ENCODE measurements around the gene ARHGEF11. TPM values are rescaled to one million over a fixed set of nuclear protein-coding genes. Genes with fewer than 3 reads are reported as not detected.

ARHGEF11 gene
- total and polyA plus RNA-seq, 4 donors = 14.2 to 44.1 (median 31.9) TPM

DNA sequence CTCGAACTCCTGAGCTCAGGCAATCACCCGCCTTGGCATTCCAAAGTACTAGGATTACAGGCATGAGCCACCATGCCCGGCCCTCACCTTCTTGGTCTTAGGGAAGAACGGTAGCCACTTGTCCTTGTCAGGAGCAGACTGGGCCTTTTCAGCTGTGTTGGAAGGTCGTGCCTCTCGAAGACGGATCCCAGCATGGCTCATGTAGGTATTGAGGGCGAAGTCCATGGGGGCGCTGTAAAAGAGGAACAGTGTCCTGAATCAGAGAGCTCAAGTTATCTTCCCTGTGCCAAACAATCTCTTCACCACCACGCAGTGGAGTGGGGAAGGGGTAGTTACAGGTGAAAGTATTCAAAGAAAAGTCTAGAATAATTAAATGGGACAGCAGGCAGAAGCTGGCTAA is 89.2 kb downstream of the ARHGEF11 start:
- Histone ChIP-seq H3K27me3 (ENCODE audit: control insufficient read depth in 3 of 3, insufficient read depth in 3 of 3, low read length in 2 of 3) (no peaks in the 10 kb centered on the region), H3K9me3 (ENCODE audit: control insufficient read depth in 4 of 4, insufficient read depth in 3 of 4, low read length in 3 of 4) (no peaks in the 10 kb centered on the region), H3K4me3 (no peak overlapping the region), H3K4me1 (ENCODE audit: control insufficient read depth in 5 of 5, insufficient read depth in 5 of 5, low read length in 5 of 5) (peaks cover 0 to 2% (median 0%) of the 10 kb centered on the region in 5 donors), H3K27ac (ENCODE audit: low read depth in 1 of 2, low read length in 1 of 2) (no peak overlapping the region), H3K9ac (ENCODE audit: insufficient read depth in 1 of 2, low read length in 2 of 2) (no peak overlapping the region), H3K36me3 (ENCODE audit: control insufficient read depth in 4 of 4, insufficient read depth in 4 of 4, low read length in 4 of 4) (peaks cover 19 to 60% (median 41%) of the 10 kb centered on the region in 4 donors)
- WGBS, 2 donors = 96% methylated on average over 10 of the region's 10 CpGs
- no peak for ATAC-seq (ENCODE audit: insufficient read depth, low FRiP score)
- no peak for TF ChIP-seq CTCF (IDR thresholded peaks at IDR 0.05; ENCODE audit: control extremely low read depth, extremely low read depth)
- no peak for DNase-seq

DNA sequence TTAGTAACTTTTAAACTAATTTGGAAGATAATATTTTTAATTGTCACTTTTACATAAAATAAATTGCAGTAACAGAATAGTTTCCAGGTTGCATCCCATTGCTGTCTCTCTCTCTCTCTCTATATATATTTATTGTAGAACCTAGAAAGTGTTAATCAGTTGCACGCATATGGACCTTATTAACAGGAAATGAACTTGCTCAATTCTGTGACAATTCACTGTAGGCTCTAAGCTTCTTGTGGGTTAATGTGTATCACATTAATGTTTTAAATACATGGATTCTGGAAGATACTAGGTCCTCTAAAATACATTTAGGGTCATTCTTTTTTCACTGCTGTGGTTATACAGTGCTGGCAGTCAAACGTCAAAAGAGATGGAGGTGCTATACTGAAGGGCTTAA is 92.0 kb downstream of the ARHGEF11 start:
- Histone ChIP-seq H3K27me3 (ENCODE audit: control insufficient read depth in 3 of 3, insufficient read depth in 3 of 3, low read length in 2 of 3) (no peaks in the 10 kb centered on the region), H3K27ac (ENCODE audit: low read depth in 1 of 2, low read length in 1 of 2) (no peak overlapping the region), H3K4me3 (no peak overlapping the region), H3K9ac (ENCODE audit: insufficient read depth in 1 of 2, low read length in 2 of 2) (no peak overlapping the region), H3K9me3 (ENCODE audit: control insufficient read depth in 4 of 4, insufficient read depth in 3 of 4, low read length in 3 of 4) (no peaks in the 10 kb centered on the region), H3K4me1 (ENCODE audit: control insufficient read depth in 5 of 5, insufficient read depth in 5 of 5, low read length in 5 of 5) (peaks cover 0 to 2% (median 0%) of the 10 kb centered on the region in 5 donors), H3K36me3 (ENCODE audit: control insufficient read depth in 4 of 4, insufficient read depth in 4 of 4, low read length in 4 of 4) (peaks cover 33 to 55% (median 52%) of the 10 kb centered on the region in 4 donors)
- 49 to 74% methylated on average over 2 of the region's 2 CpGs for WGBS, 2 donors
- TF ChIP-seq CTCF (IDR thresholded peaks at IDR 0.05; ENCODE audit: control extremely low read depth, extremely low read depth) = no peak
- no peak for ATAC-seq (ENCODE audit: insufficient read depth, low FRiP score)
- DNase-seq = no peak

DNA sequence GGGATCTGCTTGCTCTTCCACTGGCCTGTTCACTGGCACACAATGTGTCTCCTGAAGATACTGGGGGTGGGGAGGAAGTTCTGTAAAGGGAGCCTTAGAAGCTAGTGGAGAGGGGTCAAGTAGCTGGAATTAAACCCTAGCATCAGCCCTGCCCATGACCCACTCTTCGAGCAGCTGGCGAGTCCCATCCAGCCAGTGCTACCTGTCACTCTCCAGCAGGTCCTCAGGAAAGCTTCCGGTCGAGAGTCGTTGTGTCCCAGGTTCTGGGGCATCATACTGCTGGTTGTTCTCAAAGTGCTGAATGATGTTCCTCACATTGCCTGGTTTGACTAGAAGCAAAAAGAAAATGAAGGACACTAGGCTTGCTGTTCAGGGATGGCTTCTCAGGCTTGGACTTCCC is 94.2 kb downstream of the ARHGEF11 start:
- no peaks in the 10 kb centered on the region for H3K27me3 ChIP-seq (ENCODE audit: control insufficient read depth in 3 of 3, insufficient read depth in 3 of 3, low read length in 2 of 3)
- no peak for DNase-seq
- no peaks in the 10 kb centered on the region for H3K9me3 ChIP-seq (ENCODE audit: control insufficient read depth in 4 of 4, insufficient read depth in 3 of 4, low read length in 3 of 4)
- no peak overlapping the region for H3K9ac ChIP-seq (ENCODE audit: insufficient read depth in 1 of 2, low read length in 2 of 2)
- no peak for ATAC-seq (ENCODE audit: insufficient read depth, low FRiP score)
- H3K27ac ChIP-seq (ENCODE audit: low read depth in 1 of 2, low read length in 1 of 2) = no peak overlapping the region
- H3K4me1 ChIP-seq (ENCODE audit: control insufficient read depth in 5 of 5, insufficient read depth in 5 of 5, low read length in 5 of 5) = no peaks in the 10 kb centered on the region
- whole genome bisulfite sequencing, 2 donors = 96 to 97% methylated on average over 5 of the region's 5 CpGs
- H3K4me3 ChIP-seq = no peak overlapping the region
- TF ChIP-seq CTCF (IDR thresholded peaks at IDR 0.05; ENCODE audit: control extremely low read depth, extremely low read depth) = no peak
- H3K36me3 ChIP-seq (ENCODE audit: control insufficient read depth in 4 of 4, insufficient read depth in 4 of 4, low read length in 4 of 4) = peaks cover 39 to 59% (median 52%) of the 10 kb centered on the region in 4 donors

DNA sequence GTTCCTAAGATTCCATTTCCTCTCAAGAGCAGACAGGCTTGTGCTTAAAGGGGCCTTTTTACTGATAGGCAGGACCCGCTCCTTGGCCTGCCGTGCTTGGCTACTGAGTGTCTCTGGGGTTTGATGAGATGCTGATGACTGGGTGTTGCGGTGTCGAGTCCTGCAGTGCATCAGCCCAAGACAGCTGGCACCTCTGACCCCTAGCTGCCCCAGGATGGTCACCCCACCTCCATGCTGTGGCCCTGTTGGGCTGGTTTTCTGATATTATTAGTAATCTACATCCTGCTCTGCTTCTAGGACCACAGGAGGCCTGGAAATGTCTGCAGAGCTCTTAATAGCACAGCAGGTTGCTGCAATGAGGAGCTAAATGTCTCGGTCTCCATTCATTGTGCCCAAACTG is 96.4 kb downstream of the ARHGEF11 start:
- WGBS, 2 donors = 95 to 96% methylated on average over 5 of the region's 5 CpGs
- no peak for ATAC-seq (ENCODE audit: insufficient read depth, low FRiP score)

More for the DNA sequence above, 96.4 kb downstream of the ARHGEF11 start:
- Histone ChIP-seq H3K27ac (ENCODE audit: low read depth in 1 of 2, low read length in 1 of 2) (no peak overlapping the region), H3K36me3 (ENCODE audit: control insufficient read depth in 4 of 4, insufficient read depth in 4 of 4, low read length in 4 of 4) (peaks cover 37 to 61% (median 52%) of the 10 kb centered on the region in 4 donors), H3K27me3 (ENCODE audit: control insufficient read depth in 3 of 3, insufficient read depth in 3 of 3, low read length in 2 of 3) (no peaks in the 10 kb centered on the region), H3K9ac (ENCODE audit: insufficient read depth in 1 of 2, low read length in 2 of 2) (no peak overlapping the region), H3K4me3 (no peak overlapping the region), H3K9me3 (ENCODE audit: control insufficient read depth in 4 of 4, insufficient read depth in 3 of 4, low read length in 3 of 4) (no peaks in the 10 kb centered on the region), H3K4me1 (ENCODE audit: control insufficient read depth in 5 of 5, insufficient read depth in 5 of 5, low read length in 5 of 5) (no peaks in the 10 kb centered on the region)
- no peak for DNase-seq
- no peak for TF ChIP-seq CTCF (IDR thresholded peaks at IDR 0.05; ENCODE audit: control extremely low read depth, extremely low read depth)

Measured in lung (tissue), 12 donors.